Fibroblast of skin of back (primary cell): Measurements from ENCODE around the gene TGFBR3L.
A peak's percentile ranks its signal among the peaks of the same experiment; 100 is the strongest.

Source experiments
- DNase-seq: peaks from one replicate; pipeline ENCODE4 v3.0.0-alpha.2; 2013

Gene TGFBR3L

DNA sequence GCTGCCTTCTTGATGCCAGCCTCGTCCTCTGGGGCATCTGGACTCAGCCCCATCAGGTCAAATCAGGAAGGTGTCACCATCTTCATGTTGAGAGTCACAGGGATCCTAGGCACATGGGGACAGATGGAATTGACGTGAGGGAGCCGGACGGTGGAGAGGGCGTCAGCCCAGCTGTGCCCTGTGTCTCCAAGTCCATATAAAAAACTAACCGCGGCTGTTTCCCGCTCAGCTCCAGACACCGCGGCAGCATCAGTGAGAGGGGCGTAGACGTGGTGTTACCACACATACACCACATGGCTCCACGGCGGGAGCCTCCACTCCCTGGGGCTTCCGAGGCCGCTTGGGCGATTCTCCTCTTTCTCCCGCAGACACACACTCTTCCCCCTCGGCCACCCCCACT is 34.8 kb upstream of the TGFBR3L start:
- no peak for DNase-seq

- DNase-seq, result no peak
These were observed 32.7 kb upstream of the TGFBR3L start for GRCh38 chr19:7881910-7882309.

DNA sequence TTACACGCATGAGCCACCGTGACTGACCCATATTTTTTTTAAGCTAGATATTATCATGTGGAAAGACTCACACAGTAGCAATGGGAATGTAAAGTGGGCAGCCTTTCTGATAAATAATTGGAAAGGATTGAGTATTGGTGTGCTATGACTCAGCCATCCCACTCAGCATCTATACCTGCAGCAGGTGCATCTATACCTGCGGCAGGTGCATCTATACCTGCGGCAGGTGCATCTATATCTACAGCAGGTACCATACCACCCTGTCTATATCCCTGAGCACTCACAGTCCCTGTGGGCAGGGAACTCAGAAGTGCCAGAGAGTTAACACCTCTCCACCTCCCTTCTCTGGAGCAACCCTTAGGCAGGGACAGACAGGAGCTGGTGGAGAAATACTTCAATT is 31.5 kb upstream of the TGFBR3L start:
- DNase-seq, result no peak

GRCh38 chr19:7883796-7884570 is 30.6 kb upstream of the TGFBR3L start:
- peak; percentile 36 for DNase-seq

GRCh38 chr19:7885818-7886217 is 28.8 kb upstream of the TGFBR3L start:
- DNase-seq, result no peak

DNA sequence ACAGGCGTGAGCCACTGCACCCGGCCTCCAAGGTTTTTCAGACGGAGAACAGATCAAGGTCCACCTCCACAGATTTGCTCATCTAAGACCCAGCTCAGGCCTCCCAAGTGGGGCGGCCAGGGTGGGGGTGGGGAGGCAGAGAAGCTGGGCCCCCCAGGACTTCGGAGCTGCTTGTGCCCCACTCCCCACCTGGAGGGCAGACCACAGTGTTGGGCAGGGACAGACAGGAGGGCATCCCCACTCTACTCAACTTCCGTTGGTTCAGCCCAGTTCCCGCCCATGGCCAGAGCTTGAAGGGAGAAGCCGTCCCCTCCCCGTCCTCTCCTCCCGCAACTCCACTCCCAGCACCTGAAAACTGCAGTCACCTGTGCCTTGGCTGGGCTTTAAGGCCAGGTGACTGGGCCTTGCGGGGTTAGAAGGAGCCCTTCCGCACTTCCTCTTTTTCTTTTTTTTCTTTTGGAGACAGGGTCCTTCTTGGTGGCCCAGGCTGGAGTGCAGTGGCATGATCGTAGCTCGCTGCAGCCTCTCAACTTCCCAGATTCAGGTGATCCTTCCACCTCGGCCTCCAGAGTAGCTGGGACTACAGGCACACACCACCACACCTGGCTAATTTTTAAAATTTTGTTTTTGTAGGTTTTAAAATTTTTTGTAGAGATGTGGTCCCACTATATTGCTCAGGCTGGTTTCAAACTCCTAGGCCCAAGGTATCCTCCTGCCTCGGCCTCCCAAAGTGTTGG is 27.1 kb upstream of the TGFBR3L start:
- no peak for DNase-seq

DNA sequence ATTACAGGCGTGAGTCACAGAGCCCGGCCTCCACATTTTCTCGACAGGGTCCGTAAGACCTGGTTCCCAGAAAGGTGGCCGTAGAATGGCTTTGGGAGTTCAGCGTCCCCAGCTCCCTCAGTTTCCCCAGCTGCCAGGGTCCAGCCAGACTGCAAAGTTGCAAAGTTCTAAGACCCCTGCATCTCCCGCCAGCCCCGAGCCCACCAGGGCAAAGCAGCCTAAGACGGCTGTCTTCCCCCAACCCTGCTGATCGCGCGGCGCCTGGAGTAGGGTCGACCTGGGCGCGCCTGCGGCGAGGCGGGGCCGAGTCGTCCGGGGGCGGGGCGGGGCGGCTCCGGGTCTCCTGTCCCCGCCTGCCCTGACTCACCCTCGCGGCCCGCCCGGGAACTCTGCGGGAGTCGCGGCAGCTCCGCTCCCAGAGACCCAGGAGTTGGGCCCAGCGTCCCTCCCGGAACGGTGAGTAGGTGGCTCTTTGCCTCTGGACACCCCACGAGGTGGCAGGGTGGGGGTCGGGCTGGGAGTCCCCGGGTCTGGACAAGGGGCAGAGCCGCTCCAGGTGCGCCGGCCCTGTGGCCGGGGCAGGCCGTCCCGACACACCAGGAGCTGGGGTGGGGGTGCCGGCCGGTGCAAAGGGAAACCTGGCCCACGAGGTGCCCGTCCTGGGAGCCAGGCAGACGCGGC is 26.3 kb upstream of the TGFBR3L start, which contains the start of gene LRRC8E:
TSS of gene LRRC8E (plus strand) at position 366 of the 681 bp plus-strand sequence. CDS start 7,094 bp downstream, outside the sequence.
- DNase-seq, result peak; percentile 85

- DNase-seq, result no peak
These were observed 25.8 kb upstream of the TGFBR3L start for GRCh38 chr19:7888826-7889217.

GRCh38 chr19:7893362-7894101 is 21.1 kb upstream of the TGFBR3L start:
- DNase-seq, result peak; percentile 50

GRCh38 chr19:7894612-7895309 is 19.9 kb upstream of the TGFBR3L start:
- DNase-seq, result no peak

- no peak for DNase-seq
These were observed 19.1 kb upstream of the TGFBR3L start for GRCh38 chr19:7895565-7895964.

- no peak for DNase-seq
These were observed 17.3 kb upstream of the TGFBR3L start for GRCh38 chr19:7897292-7897691.

GRCh38 chr19:7898967-7899366 is 15.7 kb upstream of the TGFBR3L start:
- DNase-seq, result no peak

DNA sequence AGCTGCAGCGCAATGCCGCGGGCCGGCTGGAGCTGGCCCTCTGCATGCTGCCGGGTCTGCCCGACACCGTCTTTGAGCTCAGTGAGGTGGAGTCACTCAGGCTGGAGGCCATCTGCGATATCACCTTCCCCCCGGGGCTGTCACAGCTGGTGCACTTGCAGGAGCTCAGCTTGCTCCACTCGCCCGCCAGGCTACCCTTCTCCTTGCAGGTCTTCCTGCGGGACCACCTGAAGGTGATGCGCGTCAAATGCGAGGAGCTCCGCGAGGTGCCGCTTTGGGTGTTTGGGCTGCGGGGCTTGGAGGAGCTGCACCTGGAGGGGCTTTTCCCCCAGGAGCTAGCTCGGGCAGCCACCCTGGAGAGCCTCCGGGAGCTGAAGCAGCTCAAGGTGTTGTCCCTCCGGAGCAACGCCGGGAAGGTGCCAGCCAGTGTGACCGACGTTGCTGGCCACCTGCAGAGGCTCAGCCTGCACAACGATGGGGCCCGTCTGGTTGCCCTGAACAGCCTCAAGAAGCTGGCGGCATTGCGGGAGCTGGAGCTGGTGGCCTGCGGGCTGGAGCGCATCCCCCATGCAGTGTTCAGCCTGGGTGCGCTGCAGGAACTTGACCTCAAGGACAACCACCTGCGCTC is 14.8 kb upstream of the TGFBR3L start:
- no peak for DNase-seq

DNA sequence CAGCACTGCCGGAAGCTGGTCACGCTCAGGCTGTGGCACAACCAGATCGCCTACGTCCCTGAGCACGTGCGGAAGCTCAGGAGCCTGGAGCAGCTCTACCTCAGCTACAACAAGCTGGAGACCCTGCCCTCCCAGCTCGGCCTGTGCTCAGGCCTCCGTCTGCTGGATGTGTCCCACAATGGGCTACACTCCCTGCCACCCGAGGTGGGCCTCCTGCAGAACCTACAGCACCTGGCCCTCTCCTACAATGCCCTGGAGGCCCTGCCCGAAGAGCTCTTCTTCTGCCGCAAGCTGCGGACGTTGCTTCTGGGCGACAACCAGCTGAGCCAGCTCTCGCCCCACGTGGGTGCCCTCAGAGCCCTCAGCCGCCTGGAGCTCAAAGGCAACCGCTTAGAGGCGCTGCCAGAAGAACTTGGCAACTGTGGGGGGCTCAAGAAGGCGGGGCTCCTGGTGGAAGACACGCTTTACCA is 14.2 kb upstream of the TGFBR3L start:
- no peak for DNase-seq

DNA sequence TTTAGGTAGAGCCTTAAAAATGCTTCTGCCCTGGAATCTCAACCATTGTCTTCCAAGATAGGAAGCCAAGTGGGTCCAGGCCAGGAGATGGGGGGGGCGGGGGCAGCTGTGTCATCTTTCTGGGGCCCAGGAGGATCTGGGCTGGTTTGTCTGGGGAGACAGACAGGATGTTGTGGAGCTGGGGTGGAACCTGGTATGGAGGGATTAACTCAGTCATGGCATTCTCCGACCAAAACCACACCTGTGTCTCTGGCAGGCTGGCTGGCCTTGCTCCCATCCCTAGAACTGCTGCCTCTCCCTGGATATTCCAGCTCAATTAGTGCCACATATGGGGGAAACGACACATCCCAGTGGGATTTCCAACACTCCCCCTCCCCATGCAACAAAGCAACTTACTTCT is 13.7 kb upstream of the TGFBR3L start:
- no peak for DNase-seq

- DNase-seq, result no peak
These were observed 13.3 kb upstream of the TGFBR3L start for GRCh38 chr19:7901337-7901736.

- DNase-seq, result no peak
These were observed 11.8 kb upstream of the TGFBR3L start for GRCh38 chr19:7902796-7903243.

GRCh38 chr19:7903244-7904073 is 11.2 kb upstream of the TGFBR3L start, which contains the start of gene MAP2K7:
MAP2K7 (plus strand) TSS chr19:7903877; CDS start chr19:7903945, 68 bp downstream.
- DNase-seq, result peak; percentile 98
